Kidney (tissue), 14 donors: ENCODE data around the gene INSC. TPM values are rescaled to one million over a fixed set of nuclear protein-coding genes. Genes with fewer than 3 reads are reported as not detected.

Source experiments
- DNase-seq, 5 donors: peaks; one replicate each; pipeline ENCODE4 v3.0.0-alpha.2; 2013 to 2020
- FAIRE-seq: peaks from 2 replicates; lab custom pipeline; 2012; peaks lifted over from hg19 to GRCh38; lab: Jason Lieb, UNC
- H3K27ac ChIP-seq, 2 donors: one replicate each; pipeline ENCODE4 v1.7.0; 2013; ENCODE audit warnings: low read depth in 2 of 2, low read length in 2 of 2, inconsistent platforms in 1 of 2
- H3K27me3 ChIP-seq: one replicate; pipeline ENCODE4 v1.7.1; 2013; ENCODE audit warnings: low read length, inconsistent platforms; ENCODE audit not compliant: control insufficient read depth, insufficient read depth
- H3K36me3 ChIP-seq, 3 donors: one replicate each; pipeline versions ENCODE4 v1.7.0 to v1.7.1; 2013; ENCODE audit warnings: low read length in 3 of 3, control low read depth in 1 of 3, inconsistent platforms in 1 of 3; ENCODE audit not compliant: insufficient read depth in 3 of 3, control insufficient read depth in 2 of 3
- H3K4me1 ChIP-seq, 3 donors: one replicate each; pipeline versions ENCODE4 v1.7.0 to v1.7.1; 2013; ENCODE audit warnings: low read length in 3 of 3, inconsistent platforms in 1 of 3, low read depth in 1 of 3; ENCODE audit not compliant: control insufficient read depth in 2 of 3, insufficient read depth in 2 of 3
- H3K4me3 ChIP-seq, 3 donors: one replicate each; pipeline versions ENCODE4 v1.7.0 to v1.8.1; 2013; ENCODE audit warnings: low read length in 3 of 3, control low read depth in 1 of 3, inconsistent platforms in 1 of 3
- H3K9ac ChIP-seq, 3 donors: one replicate each; pipeline versions ENCODE4 v1.7.0 to v1.7.1; 2013; ENCODE audit warnings: low read length in 3 of 3, control low read depth in 1 of 3, inconsistent platforms in 1 of 3
- H3K9me3 ChIP-seq, 3 donors: one replicate each; pipeline versions ENCODE4 v1.7.0 to v1.7.1; 2013; ENCODE audit warnings: low read length in 3 of 3, control low read depth in 1 of 3, inconsistent platforms in 1 of 3; ENCODE audit not compliant: control insufficient read depth in 2 of 3, insufficient read depth in 1 of 3
- intact Hi-C: fragments of 100-400 bp; cut with DNase I; formaldehyde crosslinking; loops from one replicate; pipeline ENCODE4 v1.11.1; 2022
- polyA plus RNA-seq: library from polyadenylated mRNA; stranded (reverse); fragments of 350-450 nt; fragmentation: Illumina TruSeq; extraction: RNeasy Lipid Tissue Mini Kit (QIAGEN cat#74804); gene quantifications from one replicate; pipeline ENCODE4 v1.2.3, GENCODE V29; 2014; ENCODE audit warnings: low read depth, low replicate concordance; ENCODE audit not compliant: insufficient read depth
- total RNA-seq: library from RNA; stranded (reverse); fragmentation: NEBNext Ultra II Directional; extraction: Animal tissue kit (Norgen Biotek cat#: 25700); gene quantifications from one replicate; pipeline ENCODE4 v1.2.1, GENCODE V29; 2021
- TF ChIP-seq, protein P1 (sequence below): IDR thresholded peaks from 3 replicates; pipeline ENCODE4 v1.5.1; 2012; ENCODE audit warnings: mild to moderate bottlenecking, moderate library complexity, borderline replicate concordance; ENCODE audit not compliant: insufficient read depth; ENCODE audit errors: extremely low read depth
- donor health status: control.
- donor health status: control.
- donor health status: control.
- donor health status: control.
- donor health status: control.
- donor health status: DM: yes; HTN: yes; CAD: no.
- donor health status: Normal renal cell carcinoma (clear cell type).

Gene INSC
- total and polyA plus RNA-seq, 2 donors from 2014 or later, result 0.41 to 1.3 TPM

GRCh38 chr11:15148169-15148568 lies 33.4 kb downstream of the INSC start:
- Histone ChIP-seq H3K27ac (no peak overlapping the region), H3K27me3 (no peaks in the 10 kb centered on the region), H3K4me3 (no peak overlapping the region), H3K36me3 (no peaks in the 10 kb centered on the region), H3K9ac (no peak overlapping the region), H3K9me3 (no peaks in the 10 kb centered on the region), H3K4me1 (no peaks in the 10 kb centered on the region)
- DNase-seq, result no peak
- intact Hi-C loops, result no loop called here
- no peak for FAIRE-seq
- TF ChIP-seq, protein P1, sequence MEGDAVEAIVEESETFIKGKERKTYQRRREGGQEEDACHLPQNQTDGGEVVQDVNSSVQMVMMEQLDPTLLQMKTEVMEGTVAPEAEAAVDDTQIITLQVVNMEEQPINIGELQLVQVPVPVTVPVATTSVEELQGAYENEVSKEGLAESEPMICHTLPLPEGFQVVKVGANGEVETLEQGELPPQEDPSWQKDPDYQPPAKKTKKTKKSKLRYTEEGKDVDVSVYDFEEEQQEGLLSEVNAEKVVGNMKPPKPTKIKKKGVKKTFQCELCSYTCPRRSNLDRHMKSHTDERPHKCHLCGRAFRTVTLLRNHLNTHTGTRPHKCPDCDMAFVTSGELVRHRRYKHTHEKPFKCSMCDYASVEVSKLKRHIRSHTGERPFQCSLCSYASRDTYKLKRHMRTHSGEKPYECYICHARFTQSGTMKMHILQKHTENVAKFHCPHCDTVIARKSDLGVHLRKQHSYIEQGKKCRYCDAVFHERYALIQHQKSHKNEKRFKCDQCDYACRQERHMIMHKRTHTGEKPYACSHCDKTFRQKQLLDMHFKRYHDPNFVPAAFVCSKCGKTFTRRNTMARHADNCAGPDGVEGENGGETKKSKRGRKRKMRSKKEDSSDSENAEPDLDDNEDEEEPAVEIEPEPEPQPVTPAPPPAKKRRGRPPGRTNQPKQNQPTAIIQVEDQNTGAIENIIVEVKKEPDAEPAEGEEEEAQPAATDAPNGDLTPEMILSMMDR, result no peak

GRCh38 chr11:15149050-15149449 lies 34.3 kb downstream of the INSC start:
- intact Hi-C loops, result no loop called here
- H3K9ac ChIP-seq, result no peak overlapping the region
- H3K27ac ChIP-seq, result no peak overlapping the region
- DNase-seq (no peak), FAIRE-seq (no peak)
- no peaks in the 10 kb centered on the region for H3K9me3 ChIP-seq
- no peak overlapping the region for H3K4me3 ChIP-seq
- H3K36me3 ChIP-seq, result no peaks in the 10 kb centered on the region
- H3K27me3 ChIP-seq, result no peaks in the 10 kb centered on the region
- TF ChIP-seq, protein P1, result no peak
- no peaks in the 10 kb centered on the region for H3K4me1 ChIP-seq

- no peak overlapping the region for H3K9ac ChIP-seq
- no peak overlapping the region for H3K27ac ChIP-seq
- FAIRE-seq, result no peak
- TF ChIP-seq, protein P1, result no peak
- H3K9me3 ChIP-seq, result no peaks in the 10 kb centered on the region
- H3K4me3 ChIP-seq, result no peak overlapping the region
- H3K36me3 ChIP-seq, result no peaks in the 10 kb centered on the region
- no peak for DNase-seq
- no peaks in the 10 kb centered on the region for H3K27me3 ChIP-seq
- intact Hi-C loops, result no loop called here
- no peaks in the 10 kb centered on the region for H3K4me1 ChIP-seq
Measured at GRCh38 chr11:15150507-15150906, 35.8 kb downstream of the INSC start.

DNA sequence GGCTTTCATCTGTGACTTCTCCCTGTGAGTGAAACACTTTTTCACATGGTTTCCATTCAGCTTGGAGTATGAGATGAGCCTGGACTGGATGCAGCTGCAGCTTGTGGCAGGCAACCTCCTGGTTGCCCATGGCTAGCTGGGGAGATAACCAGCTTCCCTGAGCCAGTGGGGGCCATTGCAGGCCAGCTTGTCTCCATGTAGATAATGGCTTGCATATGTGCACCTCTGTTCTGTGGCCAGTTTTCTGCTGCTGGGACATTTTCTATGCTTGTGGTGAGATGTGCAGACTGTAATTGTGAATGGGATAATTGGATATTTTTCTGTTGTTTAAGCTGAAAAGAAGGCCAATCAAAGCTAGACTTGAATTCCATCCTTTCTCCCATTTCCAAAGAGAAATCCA lies 38.5 kb downstream of the INSC start:
- Histone ChIP-seq H3K27me3 (no peaks in the 10 kb centered on the region), H3K4me3 (no peak overlapping the region), H3K36me3 (no peaks in the 10 kb centered on the region), H3K27ac (no peak overlapping the region), H3K9me3 (no peaks in the 10 kb centered on the region), H3K4me1 (no peaks in the 10 kb centered on the region), H3K9ac (no peak overlapping the region)
- intact Hi-C loops, result no loop called here
- no peak for DNase-seq
- FAIRE-seq, result no peak
- TF ChIP-seq, protein P1, result no peak
